Bronchial epithelial cell (primary cell): ENCODE measurements around the gene HS3ST3A1. TPM values are rescaled to one million over a fixed set of nuclear protein-coding genes. Genes with fewer than 3 reads are reported as not detected.
"Not testable (repeated sequence)": the region's sequence is repeated elsewhere in the genome, so short reads cannot be mapped to it uniquely, and the experiment has no call there.

ENCODE experiments used
- DNase-seq: peaks from one replicate; pipeline ENCODE4 v3.0.0-alpha.2; 2010; ENCODE audit warnings: low read depth
- FAIRE-seq: peaks from 2 replicates; lab custom pipeline; 2011; peaks lifted over from hg19 to GRCh38; lab: Jason Lieb, UNC
- H3K27me3 ChIP-seq: 2 replicates; pipeline ENCODE4 v1.5.1; 2011; ENCODE audit warnings: low read length; ENCODE audit not compliant: control insufficient read depth, insufficient read depth
- H3K36me3 ChIP-seq: 2 replicates; pipeline ENCODE4 v1.5.1; 2011; ENCODE audit warnings: low read length; ENCODE audit not compliant: control insufficient read depth, insufficient read depth
- H3K4me3 ChIP-seq: 2 replicates; pipeline ENCODE4 v1.5.1; 2011; ENCODE audit warnings: mild to moderate bottlenecking, low read depth, low read length, control low read depth
- CTCF ChIP-seq: IDR thresholded peaks from 2 replicates; pipeline ENCODE4 v1.5.1; 2011; ENCODE audit warnings: mild to moderate bottlenecking, moderate library complexity, low read length, control low read depth, inconsistent platforms; ENCODE audit not compliant: insufficient read depth, severe bottlenecking
- total RNA-seq: library from RNA; depleted of rRNA; stranded (reverse); fragments of >200 nt; gene quantifications from 2 replicates; pipeline ENCODE4 v1.2.1, GENCODE V29; 2014

Gene HS3ST3A1
- total RNA-seq, 1 donor from 2014 or later, result 0.53 TPM

- no peak for DNase-seq
- no peak overlapping the region for H3K4me3 ChIP-seq
- H3K36me3 ChIP-seq, result no peaks in the 10 kb centered on the region
- no peak for FAIRE-seq
- no peaks in the 10 kb centered on the region for H3K27me3 ChIP-seq
- TF ChIP-seq CTCF, result no peak
Observed at GRCh38 chr17:13560935-13561334, 40.8 kb downstream of the HS3ST3A1 start.

GRCh38 chr17:13558588-13558987 is 43.1 kb downstream of the HS3ST3A1 start:
- H3K36me3 ChIP-seq, result no peaks in the 10 kb centered on the region
- FAIRE-seq (no peak), DNase-seq (no peak)
- H3K27me3 ChIP-seq, result no peaks in the 10 kb centered on the region
- no peak for TF ChIP-seq CTCF
- no peak overlapping the region for H3K4me3 ChIP-seq

GRCh38 chr17:13557077-13557476 is 44.7 kb downstream of the HS3ST3A1 start:
- no peak for FAIRE-seq
- no peaks in the 10 kb centered on the region for H3K27me3 ChIP-seq
- TF ChIP-seq CTCF, result no peak
- peak; percentile 5 for DNase-seq
- H3K4me3 ChIP-seq, result no peak overlapping the region
- H3K36me3 ChIP-seq, result no peaks in the 10 kb centered on the region

GRCh38 chr17:13554231-13554630 is 47.5 kb downstream of the HS3ST3A1 start:
- Histone ChIP-seq H3K36me3 (no peaks in the 10 kb centered on the region), H3K4me3 (no peak overlapping the region), H3K27me3 (no peaks in the 10 kb centered on the region)
- DNase-seq (no peak), FAIRE-seq (no peak)
- TF ChIP-seq CTCF, result no peak

- FAIRE-seq (no peak), DNase-seq (no peak)
- Histone ChIP-seq H3K4me3 (no peak overlapping the region), H3K27me3 (no peaks in the 10 kb centered on the region), H3K36me3 (no peaks in the 10 kb centered on the region)
- no peak for TF ChIP-seq CTCF
Observed at GRCh38 chr17:13550291-13550690, 51.4 kb downstream of the HS3ST3A1 start.

GRCh38 chr17:13548576-13548975 is 53.2 kb downstream of the HS3ST3A1 start:
- H3K36me3 ChIP-seq, H3K4me3 ChIP-seq, H3K27me3 ChIP-seq, DNase-seq, FAIRE-seq: not testable (repeated sequence)
